Measurements from ENCODE around the gene SORCS2.

DNA sequence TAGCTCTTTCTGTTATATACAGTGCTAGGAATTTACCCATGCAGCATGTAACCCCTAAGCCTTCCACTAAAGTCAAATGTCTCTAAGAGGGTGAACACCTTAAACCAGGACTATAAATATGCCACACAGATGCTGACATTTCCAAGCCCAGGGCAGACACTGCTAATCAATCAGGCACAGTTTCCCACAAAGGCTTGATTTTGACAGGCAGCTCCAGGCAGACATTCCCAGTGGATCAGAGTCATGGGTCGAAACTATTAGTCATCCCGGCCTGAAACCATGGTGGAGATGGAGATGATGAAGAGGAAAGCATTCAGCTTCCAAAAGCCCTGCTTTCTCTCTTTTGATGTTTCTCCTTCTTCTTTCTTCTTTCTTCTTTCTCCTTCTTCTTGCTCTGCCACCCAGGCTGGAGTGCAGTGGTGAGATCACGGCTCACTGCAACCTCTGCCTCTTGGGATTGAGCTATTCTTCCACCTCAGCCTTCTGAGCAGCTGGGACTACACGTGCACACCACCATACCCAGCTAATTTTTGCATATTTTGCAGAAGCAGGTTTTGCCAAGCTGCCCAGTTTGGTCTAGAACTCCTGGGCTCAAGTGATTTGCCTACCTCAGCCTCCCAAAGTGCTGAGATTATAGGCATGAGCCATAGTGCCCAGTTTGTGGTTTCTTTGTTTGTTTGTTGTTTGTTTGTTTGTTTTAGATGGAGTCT, 21.0 kb upstream of the SORCS2 start:
- TF ChIP-seq, protein P1, sequence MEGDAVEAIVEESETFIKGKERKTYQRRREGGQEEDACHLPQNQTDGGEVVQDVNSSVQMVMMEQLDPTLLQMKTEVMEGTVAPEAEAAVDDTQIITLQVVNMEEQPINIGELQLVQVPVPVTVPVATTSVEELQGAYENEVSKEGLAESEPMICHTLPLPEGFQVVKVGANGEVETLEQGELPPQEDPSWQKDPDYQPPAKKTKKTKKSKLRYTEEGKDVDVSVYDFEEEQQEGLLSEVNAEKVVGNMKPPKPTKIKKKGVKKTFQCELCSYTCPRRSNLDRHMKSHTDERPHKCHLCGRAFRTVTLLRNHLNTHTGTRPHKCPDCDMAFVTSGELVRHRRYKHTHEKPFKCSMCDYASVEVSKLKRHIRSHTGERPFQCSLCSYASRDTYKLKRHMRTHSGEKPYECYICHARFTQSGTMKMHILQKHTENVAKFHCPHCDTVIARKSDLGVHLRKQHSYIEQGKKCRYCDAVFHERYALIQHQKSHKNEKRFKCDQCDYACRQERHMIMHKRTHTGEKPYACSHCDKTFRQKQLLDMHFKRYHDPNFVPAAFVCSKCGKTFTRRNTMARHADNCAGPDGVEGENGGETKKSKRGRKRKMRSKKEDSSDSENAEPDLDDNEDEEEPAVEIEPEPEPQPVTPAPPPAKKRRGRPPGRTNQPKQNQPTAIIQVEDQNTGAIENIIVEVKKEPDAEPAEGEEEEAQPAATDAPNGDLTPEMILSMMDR (IDR thresholded peaks at IDR 0.05) = no peak
- TF ChIP-seq EZH2phosphoT487 (IDR thresholded peaks at IDR 0.05) = no peak

Data from neural progenitor cell (in vitro differentiated cells).